Esophagus muscularis mucosa (tissue), 3 donors: ENCODE data around the gene RCOR1.

Experiments used
- POLR2A ChIP-seq: fragments of 450-650 bp; IDR thresholded peaks from one replicate; pipeline ENCODE4 v1.6.1; 2017; ENCODE audit warnings: antibody characterized with exemption, moderate library complexity, mild to moderate bottlenecking, low read depth
- POLR2AphosphoS5 ChIP-seq, 2 donors: sonication (generic); formaldehyde crosslinking; IDR thresholded peaks; one replicate each; pipeline ENCODE4 v1.6.1; 2017; ENCODE audit warnings: antibody characterized with exemption in 2 of 2
- TF ChIP-seq, protein P1 (sequence below), 3 experiments: fragments of 200-600 bp in 2 of 3; fragments of 450-650 bp in 1 of 3; sonication (generic) in 2 of 3; IDR thresholded peaks; one replicate each; pipeline ENCODE4 v1.5.1; 2017 to 2019; ENCODE audit warnings: antibody characterized with exemption in 3 of 3, mild to moderate bottlenecking in 2 of 3, moderate library complexity in 1 of 3

DNA sequence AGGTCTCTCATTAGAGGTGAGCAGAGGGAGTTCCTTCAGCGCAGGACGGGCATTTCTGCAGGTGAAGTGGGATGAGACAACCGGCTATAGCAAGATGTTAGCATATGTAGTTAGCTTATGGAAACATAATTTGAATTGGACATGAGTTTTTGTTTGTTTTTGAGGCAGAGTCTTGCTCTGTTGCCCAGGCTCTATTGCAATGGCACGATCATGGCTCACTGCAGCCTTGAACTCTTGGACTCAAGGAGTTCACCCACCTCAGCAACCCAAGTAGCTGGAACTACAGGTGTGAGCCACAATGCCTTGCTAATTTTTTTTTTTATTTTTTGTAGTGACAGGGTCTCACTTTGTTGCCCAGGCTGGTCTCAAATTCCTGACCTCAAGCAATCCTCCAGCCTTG lies 69.2 kb downstream of the RCOR1 start:
- TF ChIP-seq, protein P1, sequence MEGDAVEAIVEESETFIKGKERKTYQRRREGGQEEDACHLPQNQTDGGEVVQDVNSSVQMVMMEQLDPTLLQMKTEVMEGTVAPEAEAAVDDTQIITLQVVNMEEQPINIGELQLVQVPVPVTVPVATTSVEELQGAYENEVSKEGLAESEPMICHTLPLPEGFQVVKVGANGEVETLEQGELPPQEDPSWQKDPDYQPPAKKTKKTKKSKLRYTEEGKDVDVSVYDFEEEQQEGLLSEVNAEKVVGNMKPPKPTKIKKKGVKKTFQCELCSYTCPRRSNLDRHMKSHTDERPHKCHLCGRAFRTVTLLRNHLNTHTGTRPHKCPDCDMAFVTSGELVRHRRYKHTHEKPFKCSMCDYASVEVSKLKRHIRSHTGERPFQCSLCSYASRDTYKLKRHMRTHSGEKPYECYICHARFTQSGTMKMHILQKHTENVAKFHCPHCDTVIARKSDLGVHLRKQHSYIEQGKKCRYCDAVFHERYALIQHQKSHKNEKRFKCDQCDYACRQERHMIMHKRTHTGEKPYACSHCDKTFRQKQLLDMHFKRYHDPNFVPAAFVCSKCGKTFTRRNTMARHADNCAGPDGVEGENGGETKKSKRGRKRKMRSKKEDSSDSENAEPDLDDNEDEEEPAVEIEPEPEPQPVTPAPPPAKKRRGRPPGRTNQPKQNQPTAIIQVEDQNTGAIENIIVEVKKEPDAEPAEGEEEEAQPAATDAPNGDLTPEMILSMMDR (IDR thresholded peaks at IDR 0.05), result no peak
- TF ChIP-seq POLR2A (no peak), POLR2AphosphoS5 (IDR thresholded peaks at IDR 0.05) (no peak)
